Measurements from ENCODE around the gene OSBPL5. TPM values are rescaled to one million over a fixed set of nuclear protein-coding genes. Genes with fewer than 3 reads are reported as not detected.
A peak's percentile ranks its signal among the peaks of the same experiment; 100 is the strongest.
"Not testable (repeated sequence)": the region's sequence is repeated elsewhere in the genome, so short reads cannot be mapped to it uniquely, and the experiment has no call there.

Gene OSBPL5
- total RNA-seq, 2 experiments from 2014 or later, result 10.1 to 11.0 TPM

GRCh38 chr11:3077189-3077836 lies 87.8 kb downstream of the OSBPL5 start:
- H3K4me3 Mint-ChIP-seq, result no peak overlapping the region
- ATAC-seq (no peak), DNase-seq (no peak)
- H3K36me3 Mint-ChIP-seq (ENCODE audit: low read depth), result no peaks in the 10 kb centered on the region
- POLR2A ChIA-PET, result no interaction called here
- no peaks in the 10 kb centered on the region for H3K4me1 Mint-ChIP-seq (ENCODE audit: low read depth)
- peaks cover 5% of the 10 kb centered on the region for H3K27me3 Mint-ChIP-seq (ENCODE audit: low read depth)
- no peak overlapping the region for H3K27ac Mint-ChIP-seq
- CTCF ChIA-PET, result interaction anchor here (0.7 to 1.5 kb wide), 2 partner anchors 12 to 14 kb away, joined by 3 to 7 read pairs; no protein-coding TSS in a partner anchor
- H3K9me3 Mint-ChIP-seq (ENCODE audit: insufficient read depth), result no peaks in the 10 kb centered on the region

DNA sequence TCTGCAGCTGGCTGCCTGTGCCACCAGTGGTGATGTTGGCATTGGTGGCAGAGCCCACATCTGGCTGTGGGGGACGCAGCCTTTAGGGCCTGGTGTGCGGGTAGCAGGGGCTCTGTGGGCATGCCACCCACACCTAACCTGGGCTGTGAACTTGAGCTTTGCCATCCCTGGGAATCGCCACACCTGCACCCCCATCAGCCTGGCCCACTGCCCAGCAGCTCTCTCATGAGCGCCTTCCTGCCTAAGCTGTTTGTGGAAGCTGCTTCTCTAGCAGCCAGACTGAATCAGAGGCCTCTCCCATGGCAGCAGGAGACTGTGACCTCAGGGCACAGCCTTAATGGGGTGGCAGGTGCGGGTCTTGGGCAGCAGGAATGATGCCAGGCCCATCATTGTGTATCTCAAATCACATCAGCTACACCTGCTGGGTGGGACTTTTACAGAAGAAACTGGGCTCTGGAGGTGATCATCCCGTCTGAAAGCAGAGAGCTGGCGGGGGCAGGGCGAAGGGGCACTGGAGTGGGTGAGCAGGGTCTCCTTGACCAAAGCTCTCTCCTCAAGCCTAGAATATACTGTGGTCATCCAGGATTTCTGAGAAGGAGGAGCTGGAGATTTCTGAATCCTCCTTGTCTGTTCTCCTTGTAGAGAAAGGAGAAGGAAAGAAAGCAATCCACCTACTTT lies 90.1 kb downstream of the OSBPL5 start:
- no peak overlapping the region for H3K27ac Mint-ChIP-seq
- ChIA-PET CTCF (no interaction called here), POLR2A (no interaction called here)
- peaks cover 4% of the 10 kb centered on the region for H3K27me3 Mint-ChIP-seq (ENCODE audit: low read depth)
- no peaks in the 10 kb centered on the region for H3K9me3 Mint-ChIP-seq (ENCODE audit: insufficient read depth)
- H3K4me1 Mint-ChIP-seq (ENCODE audit: low read depth), result no peaks in the 10 kb centered on the region
- no peak for ATAC-seq
- no peak overlapping the region for H3K4me3 Mint-ChIP-seq
- H3K36me3 Mint-ChIP-seq (ENCODE audit: low read depth), result no peaks in the 10 kb centered on the region
- no peak for DNase-seq

DNA sequence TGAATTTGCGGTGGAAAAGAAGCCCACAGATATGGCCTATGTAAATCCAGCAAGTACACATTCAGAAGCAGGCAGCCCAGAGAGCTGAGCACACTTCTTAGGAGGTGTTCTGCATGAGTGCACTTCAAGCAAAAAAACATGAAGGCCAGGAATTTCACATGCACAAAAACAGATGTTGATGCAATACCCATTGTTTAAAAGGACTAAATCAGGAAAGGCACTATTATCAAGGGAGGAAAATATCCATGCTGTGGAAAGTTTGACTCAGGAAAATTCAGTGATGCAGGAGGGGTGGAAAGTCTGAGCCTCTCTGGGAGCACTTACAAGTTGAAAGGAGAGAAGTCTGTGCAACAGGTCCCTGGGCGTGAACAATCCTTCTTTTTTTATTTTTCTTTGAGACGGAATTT lies 92.1 kb downstream of the OSBPL5 start:
- H3K27ac Mint-ChIP-seq, result no peak overlapping the region
- no peaks in the 10 kb centered on the region for H3K9me3 Mint-ChIP-seq (ENCODE audit: insufficient read depth)
- no peak for DNase-seq
- CTCF ChIA-PET, result interaction anchor here (1.5 to 2.4 kb wide), 2 partner anchors 19 to 52 kb away, joined by 3 to 12 read pairs; no protein-coding TSS in a partner anchor
- H3K4me3 Mint-ChIP-seq, result no peak overlapping the region
- H3K4me1 Mint-ChIP-seq (ENCODE audit: low read depth), result no peaks in the 10 kb centered on the region
- no peaks in the 10 kb centered on the region for H3K36me3 Mint-ChIP-seq (ENCODE audit: low read depth)
- POLR2A ChIA-PET, result no interaction called here
- peaks cover 2% of the 10 kb centered on the region for H3K27me3 Mint-ChIP-seq (ENCODE audit: low read depth)
- no peak for ATAC-seq

- ATAC-seq, result no peak
- DNase-seq, result no peak
- peaks cover 15% of the 10 kb centered on the region for H3K27me3 Mint-ChIP-seq (ENCODE audit: low read depth)
- CTCF ChIA-PET, result interaction anchor here (1.0 to 1.5 kb wide), 2 partner anchors 32 to 139 kb away, joined by 3 read pairs; no protein-coding TSS in a partner anchor
- no peaks in the 10 kb centered on the region for H3K4me1 Mint-ChIP-seq (ENCODE audit: low read depth)
- H3K27ac Mint-ChIP-seq, result no peak overlapping the region
- H3K36me3 Mint-ChIP-seq (ENCODE audit: low read depth), result no peaks in the 10 kb centered on the region
- no peaks in the 10 kb centered on the region for H3K9me3 Mint-ChIP-seq (ENCODE audit: insufficient read depth)
- POLR2A ChIA-PET, result interaction anchor here (1.6 kb wide), 1 partner anchor 12 kb away, joined by 3 read pairs; the partner anchor contains the start of gene CARS1
- no peak overlapping the region for H3K4me3 Mint-ChIP-seq
Measured at GRCh38 chr11:3069425-3069824, 95.7 kb downstream of the OSBPL5 start.

GRCh38 chr11:3066308-3066707 lies 98.8 kb downstream of the OSBPL5 start:
- CTCF ChIA-PET, result interaction anchor here (1.3 kb wide), 1 partner anchor 25 kb away, joined by 3 read pairs; no protein-coding TSS in a partner anchor
- DNase-seq; H3K4me1 Mint-ChIP-seq (ENCODE audit: low read depth); ATAC-seq; H3K36me3 Mint-ChIP-seq (ENCODE audit: low read depth); H3K9me3 Mint-ChIP-seq (ENCODE audit: insufficient read depth); H3K4me3 Mint-ChIP-seq; POLR2A ChIA-PET; H3K27ac Mint-ChIP-seq: not testable (repeated sequence)
- H3K27me3 Mint-ChIP-seq (ENCODE audit: low read depth), result peaks cover 23% of the 10 kb centered on the region

DNA sequence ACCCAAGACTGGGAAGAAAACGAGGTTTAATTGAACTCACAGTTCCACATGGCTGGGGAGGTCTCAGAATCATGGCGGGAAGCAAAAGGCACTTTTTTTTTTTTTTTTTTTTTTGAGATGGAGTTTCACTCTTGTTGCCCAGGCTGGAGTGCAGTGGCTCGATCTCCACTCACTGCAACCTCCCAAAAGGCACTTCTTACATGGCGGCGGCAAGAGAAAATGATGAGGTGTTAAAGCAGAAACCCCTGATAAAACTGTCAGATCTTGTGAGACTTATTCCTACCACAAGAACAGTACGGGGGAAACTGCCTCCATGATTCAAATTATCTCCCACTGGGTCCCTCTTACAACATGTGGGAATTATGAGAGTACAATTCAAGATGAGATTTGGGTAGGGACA lies 100.4 kb downstream of the OSBPL5 start:
- H3K4me3 Mint-ChIP-seq; DNase-seq; H3K36me3 Mint-ChIP-seq (ENCODE audit: low read depth); POLR2A ChIA-PET; H3K4me1 Mint-ChIP-seq (ENCODE audit: low read depth); CTCF ChIA-PET; H3K27ac Mint-ChIP-seq; ATAC-seq; H3K9me3 Mint-ChIP-seq (ENCODE audit: insufficient read depth): not testable (repeated sequence)
- peaks cover 22% of the 10 kb centered on the region for H3K27me3 Mint-ChIP-seq (ENCODE audit: low read depth)

- H3K36me3 Mint-ChIP-seq (ENCODE audit: low read depth); H3K4me3 Mint-ChIP-seq; H3K4me1 Mint-ChIP-seq (ENCODE audit: low read depth); H3K9me3 Mint-ChIP-seq (ENCODE audit: insufficient read depth); CTCF ChIA-PET; ATAC-seq; H3K27ac Mint-ChIP-seq; POLR2A ChIA-PET; DNase-seq: not testable (repeated sequence)
- H3K27me3 Mint-ChIP-seq (ENCODE audit: low read depth), result peaks cover 22% of the 10 kb centered on the region
Measured at GRCh38 chr11:3063876-3064275, 101.2 kb downstream of the OSBPL5 start.

DNA sequence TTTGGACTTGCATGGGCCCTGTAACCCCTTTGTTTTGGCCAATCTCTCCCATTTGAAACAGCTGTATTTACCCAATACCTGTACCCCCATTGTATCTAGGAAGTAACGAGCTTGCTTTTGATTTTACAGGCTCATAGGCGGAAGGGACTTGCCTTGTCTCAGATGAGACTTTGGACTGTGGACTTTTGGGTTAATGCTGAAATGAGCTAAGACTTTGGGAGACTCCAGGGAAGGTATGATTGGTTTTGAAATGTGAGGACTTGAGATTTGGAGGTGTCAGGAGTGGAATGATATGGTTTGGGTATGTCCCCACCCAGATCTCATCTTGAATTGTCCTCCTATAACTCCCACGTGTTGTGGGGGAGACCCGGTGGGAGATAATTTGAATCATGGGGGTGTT lies 101.7 kb downstream of the OSBPL5 start:
- DNase-seq; H3K4me1 Mint-ChIP-seq (ENCODE audit: low read depth); H3K27ac Mint-ChIP-seq; ATAC-seq; H3K4me3 Mint-ChIP-seq; H3K9me3 Mint-ChIP-seq (ENCODE audit: insufficient read depth); POLR2A ChIA-PET; CTCF ChIA-PET; H3K36me3 Mint-ChIP-seq (ENCODE audit: low read depth): not testable (repeated sequence)
- peaks cover 22% of the 10 kb centered on the region for H3K27me3 Mint-ChIP-seq (ENCODE audit: low read depth)

DNA sequence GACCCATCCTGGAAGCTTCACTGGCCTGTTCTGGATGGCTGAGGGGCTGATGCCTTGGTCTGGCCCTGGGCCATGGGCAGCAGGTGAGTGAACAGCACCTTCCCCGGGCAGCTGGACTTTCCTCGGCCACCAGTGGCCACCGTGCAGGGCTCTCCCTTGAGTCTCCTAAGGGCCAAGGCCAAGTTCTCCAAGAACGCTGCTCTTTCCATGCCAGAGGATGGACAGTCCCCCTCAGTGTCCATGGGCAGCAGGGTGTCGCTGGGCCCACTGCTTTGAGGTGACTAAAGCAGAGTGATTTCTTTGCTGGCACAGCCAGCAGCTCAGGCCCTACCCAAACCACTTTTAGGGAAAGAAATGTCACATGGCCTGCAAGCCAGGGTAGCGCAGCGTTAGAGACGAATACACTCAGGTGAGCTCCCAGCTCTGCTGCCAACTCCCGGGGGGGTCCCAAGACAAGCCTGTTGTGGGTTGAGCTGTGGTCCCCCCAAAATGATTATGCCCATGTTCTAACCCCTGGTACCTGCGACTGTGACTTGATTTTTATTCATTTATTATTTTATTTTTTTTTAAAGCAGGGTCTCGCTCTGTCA lies 104.6 kb downstream of the OSBPL5 start:
- H3K36me3 Mint-ChIP-seq (ENCODE audit: low read depth), result no peaks in the 10 kb centered on the region
- H3K9me3 Mint-ChIP-seq (ENCODE audit: insufficient read depth), result no peaks in the 10 kb centered on the region
- peaks cover 17% of the 10 kb centered on the region for H3K4me1 Mint-ChIP-seq (ENCODE audit: low read depth)
- H3K27me3 Mint-ChIP-seq (ENCODE audit: low read depth), result peaks cover 18% of the 10 kb centered on the region
- no peak overlapping the region for H3K27ac Mint-ChIP-seq
- POLR2A ChIA-PET, result no interaction called here
- DNase-seq (no peak), ATAC-seq (no peak)
- CTCF ChIA-PET, result interaction anchor here (0.7 kb wide), 1 partner anchor 31 kb away, joined by 3 read pairs; no protein-coding TSS in a partner anchor
- no peak overlapping the region for H3K4me3 Mint-ChIP-seq

- peaks cover 4% of the 10 kb centered on the region for H3K27me3 Mint-ChIP-seq (ENCODE audit: low read depth)
- ChIA-PET POLR2A (no interaction called here), CTCF (interaction anchor here (0.7 to 1.0 kb wide), 3 partner anchors 10 to 166 kb away, joined by 3 to 4 read pairs (median 3); no protein-coding TSS in a partner anchor)
- ATAC-seq (no peak), DNase-seq (no peak)
- H3K27ac Mint-ChIP-seq, result no peak overlapping the region
- H3K4me3 Mint-ChIP-seq, result peak overlapping the region; percentile 43
- peaks cover 9% of the 10 kb centered on the region for H3K36me3 Mint-ChIP-seq (ENCODE audit: low read depth)
- H3K9me3 Mint-ChIP-seq (ENCODE audit: insufficient read depth), result no peaks in the 10 kb centered on the region
- peaks cover 32% of the 10 kb centered on the region for H3K4me1 Mint-ChIP-seq (ENCODE audit: low read depth)
Measured at GRCh38 chr11:3058753-3059664, 106.1 kb downstream of the OSBPL5 start.
